ENCODE measurements around the gene TBRG1. TPM values are rescaled to one million over a fixed set of nuclear protein-coding genes. Genes with fewer than 3 reads are reported as not detected.
A peak's percentile ranks its signal among the peaks of the same experiment; 100 is the strongest.

The TBRG1 gene, protein sequence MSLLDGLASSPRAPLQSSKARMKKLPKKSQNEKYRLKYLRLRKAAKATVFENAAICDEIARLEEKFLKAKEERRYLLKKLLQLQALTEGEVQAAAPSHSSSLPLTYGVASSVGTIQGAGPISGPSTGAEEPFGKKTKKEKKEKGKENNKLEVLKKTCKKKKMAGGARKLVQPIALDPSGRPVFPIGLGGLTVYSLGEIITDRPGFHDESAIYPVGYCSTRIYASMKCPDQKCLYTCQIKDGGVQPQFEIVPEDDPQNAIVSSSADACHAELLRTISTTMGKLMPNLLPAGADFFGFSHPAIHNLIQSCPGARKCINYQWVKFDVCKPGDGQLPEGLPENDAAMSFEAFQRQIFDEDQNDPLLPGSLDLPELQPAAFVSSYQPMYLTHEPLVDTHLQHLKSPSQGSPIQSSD
- 45.3 TPM for polyA plus RNA-seq
- long read RNA-seq, donor 1, full-length matches to known transcripts: 5 of 5 reads
- long read RNA-seq, donor 1, partial matches to known transcripts: 0 of 5 reads
- long read RNA-seq, donor 1, other reads (novel, unspliced or antisense): 0 of 5 reads
- long read RNA-seq, donor 2, full-length matches to known transcripts: 10 of 16 reads
- long read RNA-seq, donor 2, partial matches to known transcripts: 6 of 16 reads
- long read RNA-seq, donor 2, other reads (novel, unspliced or antisense): 0 of 16 reads
- long read RNA-seq, donor 3: 0 reads
- long read RNA-seq, donor 4, full-length matches to known transcripts: 1 of 1 reads
- long read RNA-seq, donor 4, partial matches to known transcripts: 0 of 1 reads
- long read RNA-seq, donor 4, other reads (novel, unspliced or antisense): 0 of 1 reads
- long read RNA-seq, donor 5, full-length matches to known transcripts: 4 of 4 reads
- long read RNA-seq, donor 5, partial matches to known transcripts: 0 of 4 reads
- long read RNA-seq, donor 5, other reads (novel, unspliced or antisense): 0 of 4 reads
- long read RNA-seq, donor 6, full-length matches to known transcripts: 9 of 9 reads
- long read RNA-seq, donor 6, partial matches to known transcripts: 0 of 9 reads
- long read RNA-seq, donor 6, other reads (novel, unspliced or antisense): 0 of 9 reads
- long read RNA-seq, donor 7, partial matches to known transcripts: 5 of 8 reads
- long read RNA-seq, donor 7, other reads (novel, unspliced or antisense): 0 of 8 reads
- long read RNA-seq, donor 8, full-length matches to known transcripts: 9 of 17 reads
- long read RNA-seq, donor 8, partial matches to known transcripts: 8 of 17 reads
- long read RNA-seq, donor 8, other reads (novel, unspliced or antisense): 0 of 17 reads
- long read RNA-seq, donor 9, full-length matches to known transcripts: 5 of 15 reads
- long read RNA-seq, donor 9, partial matches to known transcripts: 10 of 15 reads
- long read RNA-seq, donor 9, other reads (novel, unspliced or antisense): 0 of 15 reads
- long read RNA-seq, donor 10, full-length matches to known transcripts: 12 of 12 reads
- long read RNA-seq, donor 10, partial matches to known transcripts: 0 of 12 reads
- long read RNA-seq, donor 10, other reads (novel, unspliced or antisense): 0 of 12 reads
- long read RNA-seq, donor 11, full-length matches to known transcripts: 4 of 11 reads
- long read RNA-seq, donor 11, partial matches to known transcripts: 7 of 11 reads
- long read RNA-seq, donor 11, other reads (novel, unspliced or antisense): 0 of 11 reads

- H3K27me3 ChIP-seq (ENCODE audit: control insufficient read depth, insufficient read depth, low read length): no peaks in the 10 kb centered on the region
- H3K9me3 ChIP-seq (ENCODE audit: control insufficient read depth, low read depth, low read length): no peaks in the 10 kb centered on the region
- peaks cover 5% of the 10 kb centered on the region for H3K4me1 ChIP-seq (ENCODE audit: control insufficient read depth, insufficient read depth, low read length)
- peak; percentile 91 to 95 for DNase-seq
- peak within 1 kb of the TSS; percentile 91 for H3K4me3 ChIP-seq (ENCODE audit: low read length)
- no CpG with 5 or more reads among the region's 57 CpGs for WGBS (ENCODE audit: insufficient coverage, low lambda C conversion rate)
- peaks cover 28% of the 10 kb centered on the region for H3K36me3 ChIP-seq (ENCODE audit: control insufficient read depth, insufficient read depth, low read length)
- H3K27ac ChIP-seq (ENCODE audit: low read length): peak within 1 kb of the TSS; percentile 89
Measured at GRCh38 chr11:124622531-124623451, at the start of gene TBRG1. TSS of gene TBRG1 (plus strand) at chr11:124622864. CDS start at chr11:124623084, 220 bp downstream.

DNA sequence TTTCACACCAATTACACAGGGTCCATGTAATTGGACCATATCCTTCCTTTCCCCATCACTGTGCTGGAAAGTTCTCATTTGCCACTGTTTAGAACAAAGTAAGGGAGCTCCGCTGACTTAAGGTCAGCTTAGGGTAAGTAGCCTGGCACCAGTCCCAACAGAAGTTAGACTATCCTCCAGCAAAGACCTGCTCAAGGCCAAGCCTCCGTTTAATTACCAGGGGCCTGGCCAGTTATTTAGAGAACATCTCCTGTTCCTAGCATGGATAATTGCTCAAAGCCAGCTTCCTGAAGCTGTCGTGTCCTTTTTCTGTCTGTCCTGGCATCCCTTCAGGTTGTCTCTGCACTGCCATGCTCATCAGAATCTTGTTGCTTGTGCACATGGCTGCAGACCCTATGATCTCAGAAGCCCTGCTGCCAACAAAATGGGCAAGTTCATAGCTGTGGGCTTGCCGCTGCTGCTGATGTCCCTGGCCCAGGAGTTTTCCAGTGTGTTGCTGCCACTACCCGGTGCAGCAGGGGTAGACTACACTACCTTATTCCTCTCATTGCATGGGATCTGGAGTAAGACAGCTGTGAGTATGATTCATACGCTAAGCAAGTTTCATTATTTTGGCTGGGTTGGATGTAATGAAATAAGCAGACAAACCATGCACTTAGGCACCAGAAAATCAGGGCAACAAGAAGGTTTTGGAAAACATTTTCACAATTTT, 44.8 kb upstream of the TBRG1 start:
- H3K36me3 ChIP-seq (ENCODE audit: control insufficient read depth, insufficient read depth, low read length): no peaks in the 10 kb centered on the region
- DNase-seq: no peak
- H3K9me3 ChIP-seq (ENCODE audit: control insufficient read depth, low read depth, low read length): no peaks in the 10 kb centered on the region
- H3K27ac ChIP-seq (ENCODE audit: low read length): no peak overlapping the region
- WGBS (ENCODE audit: insufficient coverage, low lambda C conversion rate): no CpG with 5 or more reads among the region's 6 CpGs
- H3K27me3 ChIP-seq (ENCODE audit: control insufficient read depth, insufficient read depth, low read length): peaks cover 6% of the 10 kb centered on the region
- H3K4me3 ChIP-seq (ENCODE audit: low read length): no peak overlapping the region
- H3K4me1 ChIP-seq (ENCODE audit: control insufficient read depth, insufficient read depth, low read length): no peaks in the 10 kb centered on the region

GRCh38 chr11:124578761-124579160, 43.9 kb upstream of the TBRG1 start:
- no peak for DNase-seq
- Histone ChIP-seq H3K27ac (ENCODE audit: low read length) (no peak overlapping the region), H3K36me3 (ENCODE audit: control insufficient read depth, insufficient read depth, low read length) (no peaks in the 10 kb centered on the region), H3K4me1 (ENCODE audit: control insufficient read depth, insufficient read depth, low read length) (peaks cover 2% of the 10 kb centered on the region), H3K27me3 (ENCODE audit: control insufficient read depth, insufficient read depth, low read length) (peaks cover 6% of the 10 kb centered on the region), H3K4me3 (ENCODE audit: low read length) (no peak overlapping the region), H3K9me3 (ENCODE audit: control insufficient read depth, low read depth, low read length) (no peaks in the 10 kb centered on the region)
- 43% methylated on average over 1 of the region's 4 CpGs for WGBS (ENCODE audit: insufficient coverage, low lambda C conversion rate)

DNA sequence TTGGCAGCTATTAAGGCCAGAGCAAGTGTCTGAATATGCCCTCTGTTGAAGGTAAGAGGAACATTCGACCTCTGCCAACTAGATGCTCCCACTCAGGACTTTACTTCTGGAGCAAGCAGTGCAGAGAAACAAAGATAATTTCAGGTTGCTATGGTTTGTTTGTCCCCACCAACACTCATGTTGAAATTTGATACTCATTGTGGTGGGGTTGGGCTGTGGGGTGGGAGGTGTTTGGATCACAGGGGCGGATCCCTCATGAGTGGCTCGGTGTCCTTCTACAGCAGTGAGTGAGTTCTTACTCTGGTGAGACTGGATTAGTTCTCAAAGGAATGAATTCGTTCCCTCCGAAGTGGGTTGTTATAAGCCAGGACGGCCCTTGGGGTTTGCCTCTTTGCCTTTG, 40.8 kb upstream of the TBRG1 start:
- H3K9me3 ChIP-seq (ENCODE audit: control insufficient read depth, low read depth, low read length): no peaks in the 10 kb centered on the region
- H3K27me3 ChIP-seq (ENCODE audit: control insufficient read depth, insufficient read depth, low read length): peaks cover 6% of the 10 kb centered on the region
- peaks cover 9% of the 10 kb centered on the region for H3K4me1 ChIP-seq (ENCODE audit: control insufficient read depth, insufficient read depth, low read length)
- H3K4me3 ChIP-seq (ENCODE audit: low read length): no peak overlapping the region
- no peak for DNase-seq
- no peaks in the 10 kb centered on the region for H3K36me3 ChIP-seq (ENCODE audit: control insufficient read depth, insufficient read depth, low read length)
- H3K27ac ChIP-seq (ENCODE audit: low read length): no peak overlapping the region
- WGBS (ENCODE audit: insufficient coverage, low lambda C conversion rate): no CpG with 5 or more reads among the region's 6 CpGs

DNA sequence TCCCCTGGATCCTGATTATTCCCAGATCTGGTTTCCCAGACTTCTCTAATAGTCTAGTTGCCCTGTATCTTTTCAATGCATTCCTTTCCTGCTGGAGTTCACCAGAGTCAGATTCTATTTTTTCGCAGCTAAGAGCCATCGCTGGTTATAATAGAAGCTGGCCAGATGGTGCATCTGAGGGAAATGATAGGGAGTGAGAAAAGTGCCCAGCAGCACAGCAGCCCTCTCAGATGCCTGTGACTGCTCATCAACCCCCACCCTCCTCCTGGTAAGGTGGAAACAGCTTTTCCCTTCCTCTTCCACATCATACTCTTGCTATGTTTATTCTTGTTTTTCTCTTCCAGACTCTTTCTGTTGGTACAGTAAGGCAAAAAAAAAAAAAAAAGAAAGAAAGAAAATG, 40.1 kb upstream of the TBRG1 start:
- no peaks in the 10 kb centered on the region for H3K9me3 ChIP-seq (ENCODE audit: control insufficient read depth, low read depth, low read length)
- no peaks in the 10 kb centered on the region for H3K36me3 ChIP-seq (ENCODE audit: control insufficient read depth, insufficient read depth, low read length)
- H3K27me3 ChIP-seq (ENCODE audit: control insufficient read depth, insufficient read depth, low read length): peaks cover 5% of the 10 kb centered on the region
- H3K4me3 ChIP-seq (ENCODE audit: low read length): no peak overlapping the region
- no peak for DNase-seq
- no peak overlapping the region for H3K27ac ChIP-seq (ENCODE audit: low read length)
- H3K4me1 ChIP-seq (ENCODE audit: control insufficient read depth, insufficient read depth, low read length): peaks cover 9% of the 10 kb centered on the region
- WGBS (ENCODE audit: insufficient coverage, low lambda C conversion rate): no CpG with 5 or more reads among the region's 2 CpGs

- Histone ChIP-seq H3K4me1 (ENCODE audit: control insufficient read depth, insufficient read depth, low read length) (peaks cover 9% of the 10 kb centered on the region), H3K4me3 (ENCODE audit: low read length) (no peak overlapping the region), H3K27me3 (ENCODE audit: control insufficient read depth, insufficient read depth, low read length) (no peaks in the 10 kb centered on the region), H3K36me3 (ENCODE audit: control insufficient read depth, insufficient read depth, low read length) (no peaks in the 10 kb centered on the region), H3K27ac (ENCODE audit: low read length) (no peak overlapping the region), H3K9me3 (ENCODE audit: control insufficient read depth, low read depth, low read length) (no peaks in the 10 kb centered on the region)
- peak; percentile 9 to 52 for DNase-seq
- no CpG with 5 or more reads among the region's 8 CpGs for WGBS (ENCODE audit: insufficient coverage, low lambda C conversion rate)
Measured at GRCh38 chr11:124583781-124584180, 38.9 kb upstream of the TBRG1 start.

DNA sequence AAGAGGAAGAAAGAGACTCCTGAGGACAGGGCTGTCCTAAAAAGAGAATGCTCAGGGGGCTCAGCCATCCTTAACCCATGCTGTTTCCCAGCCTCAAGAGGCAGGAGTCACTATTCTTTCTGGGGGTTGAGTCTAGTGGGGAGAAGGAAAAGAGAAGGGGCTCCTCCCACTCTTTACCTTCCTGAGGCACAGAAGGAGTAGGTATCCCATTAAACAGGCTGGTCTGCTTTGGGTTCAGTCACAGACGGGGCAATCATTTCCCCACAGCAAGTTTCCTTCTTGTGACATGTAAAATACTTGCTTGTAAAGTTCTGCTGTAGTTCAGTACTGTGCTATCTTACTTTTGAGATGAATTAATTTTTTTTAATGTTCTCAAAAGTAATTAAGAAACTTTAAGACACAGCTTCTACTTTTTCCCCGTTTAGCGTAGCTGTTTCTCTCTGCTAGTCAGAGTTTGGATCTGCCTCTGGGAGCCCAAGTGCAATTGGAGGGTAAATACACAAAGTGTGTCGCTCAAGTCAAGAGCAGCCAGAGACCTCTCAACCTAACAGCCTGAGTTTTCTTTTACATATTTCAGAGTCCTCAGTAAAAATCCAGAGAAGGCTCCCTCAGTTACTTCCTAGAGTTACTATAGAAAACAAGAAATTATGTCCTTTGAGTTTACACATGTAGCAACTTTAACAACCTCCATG, 37.8 kb upstream of the TBRG1 start:
- no peaks in the 10 kb centered on the region for H3K9me3 ChIP-seq (ENCODE audit: control insufficient read depth, low read depth, low read length)
- no peaks in the 10 kb centered on the region for H3K36me3 ChIP-seq (ENCODE audit: control insufficient read depth, insufficient read depth, low read length)
- no peak overlapping the region for H3K27ac ChIP-seq (ENCODE audit: low read length)
- no peak overlapping the region for H3K4me3 ChIP-seq (ENCODE audit: low read length)
- no peak for DNase-seq
- WGBS (ENCODE audit: insufficient coverage, low lambda C conversion rate): 83% methylated on average over 1 of the region's 4 CpGs
- peaks cover 9% of the 10 kb centered on the region for H3K4me1 ChIP-seq (ENCODE audit: control insufficient read depth, insufficient read depth, low read length)
- H3K27me3 ChIP-seq (ENCODE audit: control insufficient read depth, insufficient read depth, low read length): no peaks in the 10 kb centered on the region

GRCh38 chr11:124586238-124586860, 36.3 kb upstream of the TBRG1 start:
- no CpG with 5 or more reads among the region's 3 CpGs for WGBS (ENCODE audit: insufficient coverage, low lambda C conversion rate)
- H3K4me1 ChIP-seq (ENCODE audit: control insufficient read depth, insufficient read depth, low read length): peaks cover 9% of the 10 kb centered on the region
- no peak overlapping the region for H3K4me3 ChIP-seq (ENCODE audit: low read length)
- DNase-seq: peak; percentile 19 to 20
- H3K27me3 ChIP-seq (ENCODE audit: control insufficient read depth, insufficient read depth, low read length): no peaks in the 10 kb centered on the region
- no peaks in the 10 kb centered on the region for H3K9me3 ChIP-seq (ENCODE audit: control insufficient read depth, low read depth, low read length)
- no peak overlapping the region for H3K27ac ChIP-seq (ENCODE audit: low read length)
- H3K36me3 ChIP-seq (ENCODE audit: control insufficient read depth, insufficient read depth, low read length): no peaks in the 10 kb centered on the region
